NCI-H460 (cell line): Measurements from ENCODE around the gene MMP12. TPM values are rescaled to one million over a fixed set of nuclear protein-coding genes. Genes with fewer than 3 reads are reported as not detected.

Experiments used
- small RNA-seq, 2 experiments: library from RNA; depleted of rRNA; stranded (forward); fragments of <200 nt; gene quantifications; one replicate each; pipeline ENCODE3, GENCODE V24; 2014
- total RNA-seq: library from RNA; depleted of rRNA; stranded (reverse); fragments of >200 nt; shearing (Covaris generic); gene quantifications from 2 replicates; pipeline ENCODE4 v1.2.3, GENCODE V29; 2014; rRNA removed

Gene MMP12
- total RNA-seq, 1 experiment from 2014 or later: not detected

Small RNAs within 50 kb of the gene (small RNA-seq; reads per million reads assigned to genes)
- gene RNU7-159P: 0 reads per million in 2 experiments

Other genes starting within 250 kb of the MMP12 start
- not detected in 2 replicates for gene MMP20, start 249.7 kb downstream of the MMP12 start, total RNA-seq
- gene MMP27, start 169.2 kb downstream of the MMP12 start, total RNA-seq: not detected in 2 replicates
- not detected in 2 replicates for gene MMP8, start 150.0 kb downstream of the MMP12 start, total RNA-seq
- 2.8 and 4.6 TPM in 2 replicates for gene MMP10, start 94.4 kb downstream of the MMP12 start, total RNA-seq
- 23.3 and 25.2 TPM in 2 replicates for gene MMP1, start 76.8 kb downstream of the MMP12 start, total RNA-seq
- gene MMP3, start 31.4 kb downstream of the MMP12 start, total RNA-seq: not detected in 2 replicates
- not detected in 2 replicates for gene MMP13, start 80.8 kb upstream of the MMP12 start, total RNA-seq
- 62.5 and 75.1 TPM in 2 replicates for gene DCUN1D5, start 217.2 kb upstream of the MMP12 start, total RNA-seq
- 15.5 and 20.8 TPM in 2 replicates for gene DYNC2H1, start 234.4 kb upstream of the MMP12 start, total RNA-seq